Kidney epithelial cell (primary cell): ENCODE measurements around the gene ROGDI. TPM values are rescaled to one million over a fixed set of nuclear protein-coding genes. Genes with fewer than 3 reads are reported as not detected.

Experiments
- DNase-seq: peaks from one replicate; pipeline ENCODE4 v3.0.0-alpha.2; 2010; ENCODE audit warnings: low read depth
- H3K27me3 ChIP-seq: 2 replicates; pipeline ENCODE4 v1.6.0; 2011; ENCODE audit warnings: low read length; ENCODE audit not compliant: control insufficient read depth, insufficient read depth
- H3K36me3 ChIP-seq: 2 replicates; pipeline ENCODE4 v1.5.1; 2011; ENCODE audit warnings: low read length; ENCODE audit not compliant: control insufficient read depth, insufficient read depth
- H3K4me3 ChIP-seq: 2 replicates; pipeline ENCODE4 v1.5.1; 2011; ENCODE audit warnings: low read depth, mild to moderate bottlenecking, control low read depth, low read length
- total RNA-seq: library from RNA; depleted of rRNA; stranded (reverse); fragments of >200 nt; gene quantifications from 2 replicates; pipeline ENCODE4 v1.2.3, GENCODE V29; 2015
- TF ChIP-seq, protein P1 (sequence below): IDR thresholded peaks from 2 replicates; pipeline ENCODE4 v1.5.1; 2011; ENCODE audit warnings: mild to moderate bottlenecking, moderate library complexity, low read length, control low read depth, inconsistent platforms; ENCODE audit not compliant: insufficient read depth, poor library complexity, severe bottlenecking

The ROGDI gene
- total RNA-seq, 1 donor from 2014 or later: 24.3 TPM

DNA sequence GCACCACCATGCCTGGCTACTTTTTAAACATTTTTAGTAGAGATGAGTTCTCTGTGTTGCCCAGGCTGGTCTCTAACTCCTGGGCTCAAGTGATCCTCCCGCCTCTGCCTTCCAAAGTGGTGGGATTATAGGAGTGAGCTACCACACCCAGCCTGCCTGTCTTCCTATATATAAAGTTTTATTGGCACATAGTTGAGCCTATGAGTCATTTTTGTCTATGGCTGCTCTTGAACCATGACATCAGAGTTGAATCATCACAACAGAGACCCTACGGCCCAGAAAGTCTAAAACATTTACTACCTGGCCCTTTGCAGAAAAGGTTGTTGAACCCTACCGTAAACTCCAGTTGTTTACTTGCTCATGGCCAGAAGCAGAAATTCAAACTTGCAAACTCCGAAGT is 22.2 kb downstream of the ROGDI start:
- Histone ChIP-seq H3K36me3 (no peaks in the 10 kb centered on the region), H3K4me3 (no peak overlapping the region), H3K27me3 (no peaks in the 10 kb centered on the region)
- TF ChIP-seq, protein P1, sequence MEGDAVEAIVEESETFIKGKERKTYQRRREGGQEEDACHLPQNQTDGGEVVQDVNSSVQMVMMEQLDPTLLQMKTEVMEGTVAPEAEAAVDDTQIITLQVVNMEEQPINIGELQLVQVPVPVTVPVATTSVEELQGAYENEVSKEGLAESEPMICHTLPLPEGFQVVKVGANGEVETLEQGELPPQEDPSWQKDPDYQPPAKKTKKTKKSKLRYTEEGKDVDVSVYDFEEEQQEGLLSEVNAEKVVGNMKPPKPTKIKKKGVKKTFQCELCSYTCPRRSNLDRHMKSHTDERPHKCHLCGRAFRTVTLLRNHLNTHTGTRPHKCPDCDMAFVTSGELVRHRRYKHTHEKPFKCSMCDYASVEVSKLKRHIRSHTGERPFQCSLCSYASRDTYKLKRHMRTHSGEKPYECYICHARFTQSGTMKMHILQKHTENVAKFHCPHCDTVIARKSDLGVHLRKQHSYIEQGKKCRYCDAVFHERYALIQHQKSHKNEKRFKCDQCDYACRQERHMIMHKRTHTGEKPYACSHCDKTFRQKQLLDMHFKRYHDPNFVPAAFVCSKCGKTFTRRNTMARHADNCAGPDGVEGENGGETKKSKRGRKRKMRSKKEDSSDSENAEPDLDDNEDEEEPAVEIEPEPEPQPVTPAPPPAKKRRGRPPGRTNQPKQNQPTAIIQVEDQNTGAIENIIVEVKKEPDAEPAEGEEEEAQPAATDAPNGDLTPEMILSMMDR: no peak
- no peak for DNase-seq

DNA sequence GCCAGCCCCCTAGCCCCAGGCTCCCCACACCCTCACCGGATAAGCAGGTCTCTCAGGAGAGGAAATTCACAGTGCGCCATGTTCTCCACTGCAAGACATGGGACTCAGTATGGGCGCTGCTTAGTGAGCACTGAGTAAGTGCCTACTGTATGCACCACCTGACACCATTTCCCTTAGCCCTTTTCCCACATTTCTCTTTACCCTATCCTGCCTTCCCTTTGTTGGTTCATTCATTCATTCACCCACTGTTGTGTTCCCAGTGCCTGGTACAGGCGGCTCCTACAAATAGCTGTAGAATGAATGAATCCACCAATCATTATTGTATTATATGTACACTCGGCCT is 24.4 kb downstream of the ROGDI start:
- Histone ChIP-seq H3K36me3 (no peaks in the 10 kb centered on the region), H3K4me3 (no peak overlapping the region), H3K27me3 (no peaks in the 10 kb centered on the region)
- TF ChIP-seq, protein P1: no peak
- DNase-seq: no peak

- DNase-seq: no peak
- no peaks in the 10 kb centered on the region for H3K36me3 ChIP-seq
- H3K4me3 ChIP-seq: no peak overlapping the region
- TF ChIP-seq, protein P1: no peak
- no peaks in the 10 kb centered on the region for H3K27me3 ChIP-seq
These were observed 24.9 kb downstream of the ROGDI start for GRCh38 chr16:4777339-4778049.

DNA sequence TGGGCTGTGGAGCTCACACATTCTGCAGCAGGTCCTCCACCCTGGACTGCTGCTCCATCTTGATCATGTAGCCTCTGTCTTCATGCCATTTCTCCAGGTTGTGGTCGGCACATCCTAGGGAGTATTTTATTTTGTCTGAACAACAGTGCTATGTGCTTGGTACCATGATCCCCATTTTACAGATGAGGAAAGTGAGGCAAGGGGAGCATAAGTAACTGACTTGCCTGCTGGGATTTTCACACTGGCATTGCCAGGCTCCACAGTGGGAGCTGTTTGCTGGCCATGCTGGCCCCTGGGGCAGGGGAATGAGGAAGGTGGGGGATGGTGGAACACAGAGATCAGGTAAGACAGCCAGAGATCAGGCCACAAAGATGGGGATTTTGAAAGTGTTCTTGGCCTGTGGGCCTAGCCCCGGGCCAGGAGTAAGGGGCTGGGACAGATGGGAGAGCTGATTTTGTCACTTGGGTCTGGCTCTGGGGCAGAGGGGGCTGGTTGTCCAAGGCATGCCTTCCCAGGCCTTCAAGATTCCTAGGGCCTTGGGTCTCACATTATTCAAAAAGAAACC is 26.2 kb downstream of the ROGDI start:
- TF ChIP-seq, protein P1: no peak
- no peaks in the 10 kb centered on the region for H3K36me3 ChIP-seq
- DNase-seq: no peak
- H3K27me3 ChIP-seq: no peaks in the 10 kb centered on the region
- no peak overlapping the region for H3K4me3 ChIP-seq

GRCh38 chr16:4775005-4775404 is 27.4 kb downstream of the ROGDI start:
- TF ChIP-seq, protein P1: no peak
- Histone ChIP-seq H3K27me3 (no peaks in the 10 kb centered on the region), H3K4me3 (no peak overlapping the region), H3K36me3 (no peaks in the 10 kb centered on the region)
- DNase-seq: no peak

GRCh38 chr16:4772351-4772750 is 30.1 kb downstream of the ROGDI start:
- no peaks in the 10 kb centered on the region for H3K27me3 ChIP-seq
- TF ChIP-seq, protein P1: no peak
- no peak overlapping the region for H3K4me3 ChIP-seq
- H3K36me3 ChIP-seq: no peaks in the 10 kb centered on the region
- no peak for DNase-seq
